Spleen (tissue), 7 donors: Measurements from ENCODE around the gene ZNF677.
A peak's percentile ranks its signal among the peaks of the same experiment; 100 is the strongest.

Experiments used
- POLR2A ChIP-seq, 3 donors: fragments of 450-650 bp; IDR thresholded peaks; one replicate each; pipeline ENCODE4 v1.5.1; 2017; ENCODE audit warnings: antibody characterized with exemption in 3 of 3, mild to moderate bottlenecking in 1 of 3
- TF ChIP-seq, protein P1 (sequence below), 11 experiments: fragments of 200-600 bp in 7 of 11; fragments of 450-650 bp in 4 of 11; sonication (generic) in 4 of 11; IDR thresholded peaks in 8 of 11; conservative IDR thresholded peaks in 3 of 11; 1 replicate in 7 of 11; 2 replicates in 4 of 11; pipeline versions ENCODE4 v1.4.0 to v1.8.0; 2016 to 2021; ENCODE audit warnings: antibody characterized with exemption in 11 of 11, inconsistent platforms in 4 of 11, mild to moderate bottlenecking in 1 of 11
- donor health status: DM: no; HTN: no; CAD: no; lungs with moderate emphysema.
- donor health status: DM: no; HTN: no; CAD: no.
- donor health status: DM: no; HTN: no; CAD: no.

DNA sequence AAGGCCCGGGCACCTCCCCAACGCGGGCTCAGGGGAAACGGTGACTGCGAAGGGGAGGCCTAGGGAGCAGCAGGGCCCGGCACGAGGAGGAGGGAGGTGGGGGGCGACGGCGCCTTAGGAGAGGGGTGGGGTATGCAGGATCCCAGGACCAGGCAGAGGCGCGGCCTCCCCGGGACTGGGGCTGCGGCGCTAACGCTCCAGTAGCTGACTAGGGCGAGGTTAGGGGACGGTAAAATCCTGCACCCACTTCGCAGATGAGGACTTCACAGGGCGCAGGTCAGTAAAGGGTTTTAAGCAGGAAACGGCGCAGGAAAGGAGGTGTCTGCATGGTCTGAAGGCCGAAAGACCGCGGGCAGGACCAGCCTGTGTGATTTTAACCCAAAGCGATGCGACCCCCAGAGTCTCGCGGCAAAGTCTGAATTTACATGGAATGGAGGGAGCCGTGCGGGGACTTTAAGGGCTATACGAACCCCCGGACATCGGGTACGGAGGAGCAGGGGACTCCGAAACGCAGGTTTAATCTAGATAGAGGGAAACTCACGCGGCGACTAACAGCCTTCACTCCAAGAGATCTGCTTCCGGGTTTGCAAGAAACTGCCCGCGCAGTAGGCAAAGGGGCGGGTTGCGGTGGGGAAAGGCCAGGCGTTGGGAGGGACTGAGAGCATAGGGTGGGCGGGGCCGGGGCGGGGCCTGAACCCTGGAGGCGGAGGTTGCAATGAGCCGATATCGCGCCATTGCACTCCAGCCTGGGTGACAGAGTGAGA, 61.7 kb downstream of the ZNF677 start, which contains the start of gene ZNF665:
- TF ChIP-seq, protein P1, sequence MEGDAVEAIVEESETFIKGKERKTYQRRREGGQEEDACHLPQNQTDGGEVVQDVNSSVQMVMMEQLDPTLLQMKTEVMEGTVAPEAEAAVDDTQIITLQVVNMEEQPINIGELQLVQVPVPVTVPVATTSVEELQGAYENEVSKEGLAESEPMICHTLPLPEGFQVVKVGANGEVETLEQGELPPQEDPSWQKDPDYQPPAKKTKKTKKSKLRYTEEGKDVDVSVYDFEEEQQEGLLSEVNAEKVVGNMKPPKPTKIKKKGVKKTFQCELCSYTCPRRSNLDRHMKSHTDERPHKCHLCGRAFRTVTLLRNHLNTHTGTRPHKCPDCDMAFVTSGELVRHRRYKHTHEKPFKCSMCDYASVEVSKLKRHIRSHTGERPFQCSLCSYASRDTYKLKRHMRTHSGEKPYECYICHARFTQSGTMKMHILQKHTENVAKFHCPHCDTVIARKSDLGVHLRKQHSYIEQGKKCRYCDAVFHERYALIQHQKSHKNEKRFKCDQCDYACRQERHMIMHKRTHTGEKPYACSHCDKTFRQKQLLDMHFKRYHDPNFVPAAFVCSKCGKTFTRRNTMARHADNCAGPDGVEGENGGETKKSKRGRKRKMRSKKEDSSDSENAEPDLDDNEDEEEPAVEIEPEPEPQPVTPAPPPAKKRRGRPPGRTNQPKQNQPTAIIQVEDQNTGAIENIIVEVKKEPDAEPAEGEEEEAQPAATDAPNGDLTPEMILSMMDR (IDR thresholded peaks at IDR 0.05 in 8 of 11, conservative IDR thresholded peaks at IDR 0.05 in 3 of 11), result peak in 1 of 11 experiments; percentile 11
- TF ChIP-seq POLR2A (IDR thresholded peaks at IDR 0.05), result no peak
